ENCODE data around the gene ZNF813. TPM values are rescaled to one million over a fixed set of nuclear protein-coding genes. Genes with fewer than 3 reads are reported as not detected.

Gene ZNF813
- polyA plus RNA-seq, 3 donors = 0.32 to 1.9 (median 0.61) TPM

- no peak overlapping the region for H3K27ac Mint-ChIP-seq
- Histone ChIP-seq H3K4me1 (ENCODE audit: control insufficient read depth in 1 of 2, insufficient read depth in 2 of 2, low read length in 2 of 2) (no peaks in the 10 kb centered on the region), H3K36me3 (replicated peaks in 1 of 2; ENCODE audit: control insufficient read depth in 1 of 2, insufficient read depth in 2 of 2, low read length in 2 of 2) (no peaks in the 10 kb centered on the region), H4K20me1 (ENCODE audit: insufficient read depth, low read length) (no peaks in the 10 kb centered on the region), H3K79me2 (ENCODE audit: insufficient read depth, low read length) (peaks cover 3% of the 10 kb centered on the region), H3K9me3 (replicated peaks in 1 of 2; ENCODE audit: control insufficient read depth in 1 of 2, insufficient read depth in 1 of 2, low read length in 2 of 2) (peaks cover 15 to 19% of the 10 kb centered on the region in 2 donors), H3K27me3 (ENCODE audit: control insufficient read depth in 2 of 2, insufficient read depth in 2 of 2, low read length in 2 of 2) (no peaks in the 10 kb centered on the region), H2AFZ (ENCODE audit: insufficient read depth, low read depth, low read length, poor library complexity, severe bottlenecking) (no peak overlapping the region), H3K4me2 (replicated peaks; ENCODE audit: extremely low read depth, low read length, poor library complexity, severe bottlenecking) (no peak overlapping the region), H3K27ac (ENCODE audit: low read depth in 1 of 2, low read length in 2 of 2) (no peak overlapping the region), H3K9ac (ENCODE audit: insufficient read depth, low read length, poor library complexity, severe bottlenecking) (no peak overlapping the region), H3K4me3 (replicated peaks in 1 of 3; ENCODE audit: low read depth in 2 of 3, low read length in 3 of 3) (no peak overlapping the region)
- H3K4me1 Mint-ChIP-seq = no peaks in the 10 kb centered on the region
- no peak for DNase-seq
- H3K27me3 Mint-ChIP-seq (ENCODE audit: low read depth in 3 of 3) = no peaks in the 10 kb centered on the region
- WGBS (ENCODE audit: insufficient coverage) = 87% methylated on average over 7 of the region's 8 CpGs
- H3K9me3 Mint-ChIP-seq = peaks cover 14 to 36% (median 29%) of the 10 kb centered on the region in 7 donors
- peaks cover 4 to 10% of the 10 kb centered on the region in 2 donors for H3K36me3 Mint-ChIP-seq
- intact Hi-C loops (cut with micrococcal nuclease) = no loop called here
- no peak overlapping the region for H3K4me3 Mint-ChIP-seq
- TF ChIP-seq CTCF (IDR thresholded peaks at IDR 0.05) = no peak
These were observed 63.1 kb downstream of the ZNF813 start for GRCh38 chr19:53530622-53531021.

GRCh38 chr19:53531457-53531856 is 63.9 kb downstream of the ZNF813 start:
- Histone ChIP-seq H3K27ac (ENCODE audit: low read depth in 1 of 2, low read length in 2 of 2) (no peak overlapping the region), H3K4me3 (replicated peaks in 1 of 3; ENCODE audit: low read depth in 2 of 3, low read length in 3 of 3) (no peak overlapping the region), H2AFZ (ENCODE audit: insufficient read depth, low read depth, low read length, poor library complexity, severe bottlenecking) (no peak overlapping the region), H3K4me2 (replicated peaks; ENCODE audit: extremely low read depth, low read length, poor library complexity, severe bottlenecking) (no peak overlapping the region), H3K4me1 (ENCODE audit: control insufficient read depth in 1 of 2, insufficient read depth in 2 of 2, low read length in 2 of 2) (no peaks in the 10 kb centered on the region), H3K9me3 (replicated peaks in 1 of 2; ENCODE audit: control insufficient read depth in 1 of 2, insufficient read depth in 1 of 2, low read length in 2 of 2) (peaks cover 10 to 11% of the 10 kb centered on the region in 2 donors), H4K20me1 (ENCODE audit: insufficient read depth, low read length) (no peaks in the 10 kb centered on the region), H3K9ac (ENCODE audit: insufficient read depth, low read length, poor library complexity, severe bottlenecking) (no peak overlapping the region), H3K36me3 (replicated peaks in 1 of 2; ENCODE audit: control insufficient read depth in 1 of 2, insufficient read depth in 2 of 2, low read length in 2 of 2) (no peaks in the 10 kb centered on the region), H3K27me3 (ENCODE audit: control insufficient read depth in 2 of 2, insufficient read depth in 2 of 2, low read length in 2 of 2) (no peaks in the 10 kb centered on the region), H3K79me2 (ENCODE audit: insufficient read depth, low read length) (no peaks in the 10 kb centered on the region)
- Mint-ChIP-seq H3K36me3 (peaks cover 2 to 12% of the 10 kb centered on the region in 2 donors), H3K4me3 (no peak overlapping the region), H3K9me3 (peaks cover 7 to 29% (median 22%) of the 10 kb centered on the region in 7 donors), H3K27ac (no peak overlapping the region), H3K4me1 (no peaks in the 10 kb centered on the region), H3K27me3 (ENCODE audit: low read depth in 3 of 3) (peaks cover 0 to 3% (median 0%) of the 10 kb centered on the region in 3 donors)
- intact Hi-C loops (cut with micrococcal nuclease) = no loop called here
- DNase-seq = no peak
- no peak for TF ChIP-seq CTCF (IDR thresholded peaks at IDR 0.05)
- no CpG with 5 or more reads among the region's 4 CpGs for WGBS (ENCODE audit: insufficient coverage)

Data from CD14-positive monocyte (primary cell).